ENCODE data around the gene HOXB8. TPM values are rescaled to one million over a fixed set of nuclear protein-coding genes. Genes with fewer than 3 reads are reported as not detected.

Gene HOXB8
- total RNA-seq, 1 experiment from 2014 or later, result not detected

DNA sequence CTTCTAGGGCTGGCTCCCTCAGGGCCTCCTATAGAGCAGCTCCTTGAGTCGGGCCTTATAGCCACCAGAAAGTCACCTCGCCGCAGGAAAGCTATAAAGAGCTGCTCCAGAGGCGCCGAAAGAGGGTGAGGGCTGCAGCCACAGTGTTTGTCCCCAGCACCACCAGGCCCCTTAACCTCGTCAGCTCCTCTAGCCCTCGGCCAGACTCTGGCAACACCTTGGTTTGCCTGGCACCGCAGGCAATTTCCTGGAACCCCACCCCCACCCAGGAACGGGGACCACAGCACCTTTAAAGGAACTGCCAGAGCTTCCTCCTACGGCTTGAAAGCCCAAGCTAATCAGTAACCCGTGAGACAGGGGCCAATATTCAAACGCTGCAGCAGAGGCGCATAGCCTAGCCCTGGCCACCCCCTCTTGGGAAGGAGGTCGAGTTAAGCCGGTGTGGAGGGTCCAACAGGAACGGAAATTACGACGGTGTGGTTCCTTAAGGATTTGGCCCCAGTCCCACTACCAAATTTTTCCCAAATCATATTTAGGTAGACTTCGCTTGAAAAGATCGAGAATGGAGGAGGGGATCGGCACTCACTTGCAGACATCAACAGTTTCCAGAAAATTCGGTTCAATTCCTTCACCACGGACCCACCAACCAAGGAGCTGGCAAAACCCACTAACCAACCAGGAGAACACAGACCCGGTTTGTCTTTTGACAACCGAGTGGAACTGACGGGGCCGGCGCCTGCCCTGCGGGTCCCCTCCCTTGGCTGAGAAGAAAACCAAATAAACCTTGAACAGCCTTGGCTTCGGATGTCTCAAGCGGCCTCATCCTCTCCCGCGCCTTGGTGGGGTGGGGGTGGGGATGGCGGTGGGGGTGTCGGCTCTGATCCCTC, 13.3 kb downstream of the HOXB8 start:
- no TSS peak for BruUV-seq (replicated peaks)
- Histone ChIP-seq H3F3A (ENCODE audit: low read length, unreplicated experiment) (no peaks in the 10 kb centered on the region), H3K79me2 (ENCODE audit: low read length) (peaks cover 79% of the 10 kb centered on the region), H3K9me3 (ENCODE audit: low read length) (no peaks in the 10 kb centered on the region), H3K4me3 (ENCODE audit: low read length) (peak overlapping the region; percentile 82), H2AFZ (ENCODE audit: low read length) (peak overlapping the region; percentile 92), H3K27ac (ENCODE audit: low read length) (no peak overlapping the region), H3K36me3 (ENCODE audit: low read depth, low read length) (no peaks in the 10 kb centered on the region), H3K4me2 (ENCODE audit: low read length) (peak overlapping the region; percentile 95), H3K9ac (ENCODE audit: low read length) (peak overlapping the region; percentile 39; the same call in 1 of the 2 replicates), H3K27me3 (ENCODE audit: low read length) (no peaks in the 10 kb centered on the region), H3K4me1 (ENCODE audit: insufficient read depth, low read length) (peaks cover 38% of the 10 kb centered on the region), H4K20me1 (ENCODE audit: low read length) (peaks cover 30% of the 10 kb centered on the region), H3K9me2 (replicated peaks; ENCODE audit: low read length) (no peaks in the 10 kb centered on the region)
- POLR2A ChIA-PET (ENCODE audit: unreplicated experiment), result interaction anchor here (0.5 kb wide), 1 partner anchor 265 kb away, joined by 5 read pairs; no protein-coding TSS in a partner anchor
- TF ChIP-seq EZH2phosphoT487 (IDR thresholded peaks at IDR 0.05; ENCODE audit: borderline replicate concordance, low read length) (no peak), EZH2 (IDR thresholded peaks at IDR 0.05; ENCODE audit: low read length, unreplicated experiment) (no peak)
- TF ChIP-seq, protein P1, sequence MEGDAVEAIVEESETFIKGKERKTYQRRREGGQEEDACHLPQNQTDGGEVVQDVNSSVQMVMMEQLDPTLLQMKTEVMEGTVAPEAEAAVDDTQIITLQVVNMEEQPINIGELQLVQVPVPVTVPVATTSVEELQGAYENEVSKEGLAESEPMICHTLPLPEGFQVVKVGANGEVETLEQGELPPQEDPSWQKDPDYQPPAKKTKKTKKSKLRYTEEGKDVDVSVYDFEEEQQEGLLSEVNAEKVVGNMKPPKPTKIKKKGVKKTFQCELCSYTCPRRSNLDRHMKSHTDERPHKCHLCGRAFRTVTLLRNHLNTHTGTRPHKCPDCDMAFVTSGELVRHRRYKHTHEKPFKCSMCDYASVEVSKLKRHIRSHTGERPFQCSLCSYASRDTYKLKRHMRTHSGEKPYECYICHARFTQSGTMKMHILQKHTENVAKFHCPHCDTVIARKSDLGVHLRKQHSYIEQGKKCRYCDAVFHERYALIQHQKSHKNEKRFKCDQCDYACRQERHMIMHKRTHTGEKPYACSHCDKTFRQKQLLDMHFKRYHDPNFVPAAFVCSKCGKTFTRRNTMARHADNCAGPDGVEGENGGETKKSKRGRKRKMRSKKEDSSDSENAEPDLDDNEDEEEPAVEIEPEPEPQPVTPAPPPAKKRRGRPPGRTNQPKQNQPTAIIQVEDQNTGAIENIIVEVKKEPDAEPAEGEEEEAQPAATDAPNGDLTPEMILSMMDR (conservative IDR thresholded peaks at IDR 0.05; ENCODE audit: low read depth, low read length), result no peak
- ATAC-seq (no peak; the same call in 1 of the 2 replicates), DNase-seq (no peak)
- CTCF ChIA-PET, result no interaction called here
- intact Hi-C loops (cut with micrococcal nuclease), result no loop called here

DNA sequence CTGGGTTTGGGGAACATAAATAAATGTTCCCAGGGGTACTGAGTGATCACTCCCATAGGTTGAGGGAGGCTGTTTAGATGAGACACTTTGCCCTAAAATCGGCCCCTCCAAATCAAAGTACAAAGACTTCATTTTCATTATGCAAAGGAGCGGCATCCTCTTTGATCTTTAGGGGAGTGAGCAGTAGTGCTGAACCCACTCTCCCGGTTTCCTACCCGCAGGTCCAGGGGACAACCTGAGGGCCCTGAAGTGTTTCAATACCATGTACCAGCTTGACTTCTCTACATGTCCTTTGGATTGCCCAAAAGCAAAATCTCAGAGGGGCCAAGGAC, 13.9 kb downstream of the HOXB8 start:
- Histone ChIP-seq H3K4me2 (ENCODE audit: low read length) (peak overlapping the region; percentile 95), H2AFZ (ENCODE audit: low read length) (no peak overlapping the region), H3K27ac (ENCODE audit: low read length) (no peak overlapping the region), H3K4me1 (ENCODE audit: insufficient read depth, low read length) (peaks cover 38% of the 10 kb centered on the region), H3K36me3 (ENCODE audit: low read depth, low read length) (no peaks in the 10 kb centered on the region), H3K79me2 (ENCODE audit: low read length) (peaks cover 82% of the 10 kb centered on the region), H3K9me2 (replicated peaks; ENCODE audit: low read length) (no peaks in the 10 kb centered on the region), H3K4me3 (ENCODE audit: low read length) (peak overlapping the region; percentile 82), H4K20me1 (ENCODE audit: low read length) (peaks cover 30% of the 10 kb centered on the region), H3F3A (ENCODE audit: low read length, unreplicated experiment) (no peaks in the 10 kb centered on the region), H3K9me3 (ENCODE audit: low read length) (no peaks in the 10 kb centered on the region), H3K9ac (ENCODE audit: low read length) (peak overlapping the region; percentile 39; the same call in 1 of the 2 replicates), H3K27me3 (ENCODE audit: low read length) (no peaks in the 10 kb centered on the region)
- TF ChIP-seq EZH2phosphoT487 (IDR thresholded peaks at IDR 0.05; ENCODE audit: borderline replicate concordance, low read length) (no peak), EZH2 (IDR thresholded peaks at IDR 0.05; ENCODE audit: low read length, unreplicated experiment) (no peak)
- TF ChIP-seq, protein P1 (conservative IDR thresholded peaks at IDR 0.05; ENCODE audit: low read depth, low read length), result no peak
- DNase-seq (no peak), ATAC-seq (no peak)
- intact Hi-C loops (cut with micrococcal nuclease), result no loop called here
- no TSS peak for BruUV-seq (replicated peaks)
- ChIA-PET POLR2A (ENCODE audit: unreplicated experiment) (interaction anchor here (0.5 kb wide), 1 partner anchor 265 kb away, joined by 5 read pairs; no protein-coding TSS in a partner anchor), CTCF (no interaction called here)

Measured in PC-3 (cell line).